Coronary artery (tissue), 2 donors: Measurements from ENCODE around the gene MAP3K6.
A peak's percentile ranks its signal among the peaks of the same experiment; 100 is the strongest.
"Not testable (repeated sequence)": the region's sequence is repeated elsewhere in the genome, so short reads cannot be mapped to it uniquely, and the experiment has no call there.

ENCODE experiments used
- DNase-seq: peaks from one replicate; pipeline ENCODE4 v3.0.0-alpha.2; 2017; ENCODE audit warnings: low spot score
- H3K27ac ChIP-seq, 2 donors: fragments of 200-600 bp; sonication (generic); one replicate each; pipeline ENCODE4 v1.5.1; 2016 to 2019
- H3K4me3 ChIP-seq: fragments of 200-600 bp; sonication (generic); 2 replicates; pipeline ENCODE4 v1.5.1; 2016; ENCODE audit warnings: mild to moderate bottlenecking, moderate library complexity
- TF ChIP-seq, protein P1 (sequence below): fragments of 200-600 bp; sonication (generic); IDR thresholded peaks from one replicate; pipeline ENCODE4 v1.5.1; 2019; ENCODE audit warnings: antibody characterized with exemption

Gene MAP3K6

DNA sequence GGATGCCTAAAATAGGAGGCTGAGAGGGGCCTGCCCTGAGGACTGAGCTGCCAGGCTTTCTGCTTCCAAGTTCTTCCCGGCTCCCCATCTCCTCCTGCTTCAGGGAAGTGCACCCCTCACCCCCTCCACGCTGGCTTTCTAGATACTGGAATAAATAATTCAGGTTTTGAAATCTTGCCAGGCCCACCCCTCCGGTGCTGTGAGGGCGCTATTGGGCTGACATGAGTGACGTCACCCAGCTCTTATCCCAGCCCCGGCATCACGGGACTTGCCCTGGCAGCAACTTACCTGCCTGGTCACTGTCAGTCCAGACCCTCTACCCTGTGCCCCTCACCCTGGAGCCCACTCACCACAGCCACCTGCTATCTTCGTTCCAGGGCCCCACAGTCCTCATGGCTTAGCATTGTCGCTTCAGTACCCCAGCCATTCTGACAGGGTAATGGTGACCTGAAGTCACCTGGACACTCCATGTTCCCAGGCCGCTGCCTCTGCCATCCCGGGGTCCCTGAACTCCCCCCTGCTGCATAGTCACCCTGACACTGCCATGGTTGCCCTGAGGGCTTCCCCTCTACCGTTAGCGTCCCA, 24.8 kb upstream of the MAP3K6 start:
- Histone ChIP-seq H3K27ac (peak overlapping the region; percentile 42 to 51), H3K4me3 (peak overlapping the region; percentile 77)
- no peak for DNase-seq
- TF ChIP-seq, protein P1, sequence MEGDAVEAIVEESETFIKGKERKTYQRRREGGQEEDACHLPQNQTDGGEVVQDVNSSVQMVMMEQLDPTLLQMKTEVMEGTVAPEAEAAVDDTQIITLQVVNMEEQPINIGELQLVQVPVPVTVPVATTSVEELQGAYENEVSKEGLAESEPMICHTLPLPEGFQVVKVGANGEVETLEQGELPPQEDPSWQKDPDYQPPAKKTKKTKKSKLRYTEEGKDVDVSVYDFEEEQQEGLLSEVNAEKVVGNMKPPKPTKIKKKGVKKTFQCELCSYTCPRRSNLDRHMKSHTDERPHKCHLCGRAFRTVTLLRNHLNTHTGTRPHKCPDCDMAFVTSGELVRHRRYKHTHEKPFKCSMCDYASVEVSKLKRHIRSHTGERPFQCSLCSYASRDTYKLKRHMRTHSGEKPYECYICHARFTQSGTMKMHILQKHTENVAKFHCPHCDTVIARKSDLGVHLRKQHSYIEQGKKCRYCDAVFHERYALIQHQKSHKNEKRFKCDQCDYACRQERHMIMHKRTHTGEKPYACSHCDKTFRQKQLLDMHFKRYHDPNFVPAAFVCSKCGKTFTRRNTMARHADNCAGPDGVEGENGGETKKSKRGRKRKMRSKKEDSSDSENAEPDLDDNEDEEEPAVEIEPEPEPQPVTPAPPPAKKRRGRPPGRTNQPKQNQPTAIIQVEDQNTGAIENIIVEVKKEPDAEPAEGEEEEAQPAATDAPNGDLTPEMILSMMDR: no peak

DNA sequence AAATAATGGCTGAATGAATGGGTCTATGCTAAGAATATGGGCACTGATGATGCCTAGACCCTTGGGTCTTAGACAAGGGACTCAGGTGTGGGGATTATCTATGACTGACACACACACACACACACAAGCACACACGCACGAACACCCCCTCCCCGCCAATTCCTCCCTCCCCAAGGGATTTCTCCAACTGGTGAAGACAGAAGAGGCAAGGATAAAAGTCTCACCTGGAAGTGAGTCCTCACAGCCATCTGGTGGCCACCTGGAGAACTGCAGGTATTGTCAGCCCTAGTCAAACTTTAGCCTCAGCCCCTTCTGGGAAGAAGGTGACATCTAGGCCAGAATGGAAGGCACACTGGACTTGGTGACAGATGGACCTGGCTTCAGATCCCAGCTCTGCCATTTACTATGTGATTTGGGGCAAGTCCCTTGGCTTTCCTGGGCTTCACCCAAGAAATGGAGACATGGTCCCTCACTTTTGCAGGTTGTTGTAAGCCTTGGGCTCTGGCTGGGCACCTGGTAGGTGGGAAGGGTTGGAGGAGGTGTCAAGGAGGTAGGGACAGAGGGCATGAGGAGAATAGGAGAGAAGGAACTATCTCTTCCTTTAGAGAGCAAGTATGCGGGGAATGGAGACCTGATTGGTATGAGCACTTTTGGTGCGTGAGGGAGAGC, 21.7 kb upstream of the MAP3K6 start:
- Histone ChIP-seq H3K27ac (peak overlapping the region in 1 of 2 donors; percentile 9), H3K4me3 (no peak overlapping the region)
- no peak for DNase-seq
- TF ChIP-seq, protein P1: peak; percentile 91

DNA sequence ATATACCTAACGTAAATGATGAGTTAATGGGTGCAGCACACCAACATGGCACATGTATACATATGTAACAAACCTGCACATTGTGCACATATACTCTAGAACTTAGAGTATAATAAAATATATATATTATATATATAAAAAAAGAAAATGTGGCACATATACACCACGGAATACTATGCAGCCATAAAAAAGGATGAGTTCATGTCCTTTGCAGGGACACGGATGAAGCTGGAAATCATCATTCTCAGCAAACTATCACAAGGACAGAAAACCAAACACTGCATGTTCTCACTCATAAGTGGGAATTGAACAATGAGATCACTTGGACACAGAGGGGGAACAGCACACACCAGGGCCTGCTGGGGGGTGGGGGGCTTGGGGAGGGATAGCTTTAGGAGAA, 18.0 kb upstream of the MAP3K6 start:
- not testable (repeated sequence) for H3K4me3 ChIP-seq, H3K27ac ChIP-seq, DNase-seq

DNA sequence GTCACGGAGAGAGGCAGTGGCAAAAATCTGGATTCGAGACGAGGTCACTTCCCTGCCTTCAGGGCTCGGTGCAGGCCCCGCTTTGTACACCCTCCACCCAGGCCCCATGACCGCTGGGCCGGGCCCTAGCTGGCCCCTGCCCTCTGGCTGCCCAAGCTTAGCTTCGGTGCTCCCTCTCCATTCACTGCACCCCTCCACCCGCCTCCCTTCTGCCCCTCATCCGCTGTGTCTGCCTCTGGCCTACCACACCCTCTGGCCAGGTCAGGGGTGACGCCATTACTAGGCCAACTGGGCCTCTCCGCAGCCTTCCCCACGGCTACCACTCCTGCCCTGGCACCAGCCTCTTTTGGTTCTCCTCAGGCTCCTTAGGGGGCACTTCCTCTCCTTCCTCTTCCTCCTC, 16.9 kb upstream of the MAP3K6 start:
- Histone ChIP-seq H3K27ac (no peak overlapping the region), H3K4me3 (no peak overlapping the region)
- TF ChIP-seq, protein P1: no peak
- no peak for DNase-seq

DNA sequence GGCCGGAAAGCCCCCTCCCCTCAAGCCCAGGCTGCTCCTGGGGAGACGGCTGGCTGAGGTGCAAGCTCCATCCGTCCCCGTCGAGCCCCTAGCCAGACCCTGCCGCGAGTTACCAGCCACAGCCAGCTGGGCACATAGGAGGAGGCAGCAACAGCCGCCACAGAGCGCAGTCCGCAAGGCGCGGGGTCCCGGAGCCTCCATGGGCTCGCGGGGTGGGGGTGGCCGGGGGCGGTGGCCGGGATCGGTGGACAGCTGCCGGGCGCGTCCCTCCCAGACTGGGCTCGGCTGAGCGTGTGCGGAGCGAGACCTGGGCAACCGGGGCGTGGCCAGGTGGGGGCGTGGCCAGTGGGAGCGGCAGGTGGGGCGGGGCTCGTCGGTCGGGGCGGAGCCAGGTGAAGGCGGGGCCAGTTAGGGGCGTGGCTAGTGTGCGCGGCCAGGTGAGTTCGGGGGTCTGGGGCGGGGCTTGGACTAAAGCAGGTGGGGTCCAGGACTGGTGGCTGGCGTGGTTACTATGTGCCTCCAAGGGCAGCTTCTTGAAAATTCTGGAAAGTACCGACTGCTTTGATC, 16.4 kb upstream of the MAP3K6 start, which contains the start of gene CD164L2:
TSS of gene CD164L2 (minus strand) at position 295 of the 567 bp plus-strand sequence. CDS start at position 201, 94 bp downstream.
- TF ChIP-seq, protein P1: no peak
- no peak for DNase-seq
- no peak within 1 kb of the TSS for H3K27ac ChIP-seq
- H3K4me3 ChIP-seq: no peak within 1 kb of the TSS

DNA sequence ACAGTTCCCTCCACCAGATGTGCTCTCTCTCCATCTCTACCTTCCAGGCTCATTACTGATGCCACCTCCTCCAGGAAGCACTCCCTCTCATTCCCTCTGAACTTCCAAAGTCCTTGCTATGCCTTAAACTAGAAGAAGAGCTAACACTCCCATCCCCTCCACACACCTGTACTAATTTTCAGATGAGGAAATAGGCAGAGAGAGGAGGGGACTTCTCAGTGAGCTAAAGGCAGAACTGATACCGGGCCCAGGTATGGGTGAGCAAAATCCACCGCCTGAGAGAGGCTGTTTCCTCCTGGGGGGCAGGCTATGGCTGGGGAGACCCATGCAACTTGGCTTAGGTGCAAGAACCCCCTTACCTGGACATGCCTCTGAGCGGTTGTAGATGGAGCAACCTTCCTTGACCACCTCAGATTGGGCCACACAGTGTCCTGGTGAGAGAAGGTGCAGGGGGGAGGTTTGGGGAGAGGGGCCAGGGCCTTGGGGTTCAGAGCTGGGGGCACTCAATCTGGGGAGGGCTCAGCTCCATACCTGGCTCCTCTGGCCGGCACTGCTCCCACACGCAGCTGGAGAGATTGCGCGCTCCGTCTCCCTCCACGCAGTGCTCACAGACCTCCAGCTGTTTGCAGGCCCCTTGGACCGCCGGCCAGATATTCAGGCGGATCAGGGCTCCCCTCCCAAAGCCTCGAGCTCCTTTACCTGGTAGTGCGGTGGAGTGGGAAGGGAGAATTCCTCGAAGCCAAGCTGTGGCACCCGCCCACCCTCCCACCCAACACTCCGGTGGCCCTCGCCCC, 15.4 kb upstream of the MAP3K6 start:
- DNase-seq: no peak
- Histone ChIP-seq H3K4me3 (no peak overlapping the region), H3K27ac (no peak overlapping the region)
- TF ChIP-seq, protein P1: no peak
